ENCODE measurements around the gene KIF13A. TPM values are rescaled to one million over a fixed set of nuclear protein-coding genes. Genes with fewer than 3 reads are reported as not detected.
"Not testable (repeated sequence)": the region's sequence is repeated elsewhere in the genome, so short reads cannot be mapped to it uniquely, and the experiment has no call there.

Gene KIF13A
- total RNA-seq, 2 donors from 2014 or later: 0.10 to 0.46 TPM

- H3K4me1 Mint-ChIP-seq (ENCODE audit: low read depth): no peaks in the 10 kb centered on the region
- peaks cover 0 to 2% of the 10 kb centered on the region in 2 donors for H3K9me3 Mint-ChIP-seq
Observed at GRCh38 chr6:17950095-17950494, 37.3 kb downstream of the KIF13A start.

DNA sequence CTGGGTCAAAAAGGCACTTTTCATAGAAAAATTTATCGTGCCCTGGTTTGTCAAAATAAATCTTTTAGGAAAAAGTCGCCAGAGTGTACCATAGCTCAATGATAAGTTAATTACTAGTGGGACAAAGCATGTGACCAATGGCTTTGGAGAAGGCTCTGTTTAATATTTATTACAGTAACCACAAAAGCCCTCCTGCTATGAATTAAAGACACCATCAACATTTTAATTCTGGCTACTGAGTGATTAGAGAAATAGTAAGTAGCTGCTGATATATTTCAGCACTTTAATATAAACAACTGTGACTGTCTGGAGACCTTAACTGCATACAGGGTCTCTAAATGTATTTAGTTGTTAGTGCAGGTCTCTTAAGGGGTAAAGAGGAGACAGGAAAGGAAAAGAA is 38.3 kb downstream of the KIF13A start:
- DNase-seq: no peak
- no peak for ATAC-seq (replicated peaks in 1 of 2)
- Mint-ChIP-seq H3K27me3 (ENCODE audit: low read depth) (peaks cover 22% of the 10 kb centered on the region), H3K36me3 (ENCODE audit: insufficient read depth in 2 of 2) (peaks cover 0 to 1% of the 10 kb centered on the region in 2 donors), H3K4me1 (ENCODE audit: low read depth) (no peaks in the 10 kb centered on the region), H3K4me3 (no peak overlapping the region), H3K9me3 (peaks cover 0 to 2% of the 10 kb centered on the region in 2 donors), H3K27ac (no peak overlapping the region)

More at GRCh38 chr6:17950095-17950494, 37.3 kb downstream of the KIF13A start:
- ATAC-seq (replicated peaks in 1 of 2): no peak
- Mint-ChIP-seq H3K27me3 (ENCODE audit: low read depth) (peaks cover 18% of the 10 kb centered on the region), H3K4me3 (no peak overlapping the region), H3K27ac (no peak overlapping the region), H3K36me3 (ENCODE audit: insufficient read depth in 2 of 2) (peaks cover 0 to 1% of the 10 kb centered on the region in 2 donors)
- no peak for DNase-seq

DNA sequence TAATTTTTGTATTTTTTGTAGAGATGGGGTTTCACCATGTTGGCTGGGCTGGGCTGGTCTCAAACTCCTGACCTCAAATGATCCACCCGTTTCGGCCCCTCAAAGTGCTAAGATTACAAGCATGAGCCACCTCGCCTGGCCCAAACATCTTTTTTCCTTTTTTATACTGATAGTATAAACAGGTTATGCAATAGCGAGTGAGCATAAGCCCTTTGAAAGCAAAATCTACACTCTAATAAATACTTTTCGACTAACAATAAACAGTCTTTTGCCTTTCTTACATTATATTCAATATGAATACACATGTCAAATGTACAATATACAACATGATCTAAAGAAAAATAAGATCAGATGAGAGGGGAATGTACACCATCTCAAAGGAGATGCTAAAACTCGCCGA is 38.7 kb downstream of the KIF13A start:
- Mint-ChIP-seq H3K36me3 (ENCODE audit: insufficient read depth in 2 of 2) (peaks cover 0 to 1% of the 10 kb centered on the region in 2 donors), H3K4me1 (ENCODE audit: low read depth) (no peaks in the 10 kb centered on the region), H3K27me3 (ENCODE audit: low read depth) (peaks cover 25% of the 10 kb centered on the region), H3K27ac (no peak overlapping the region), H3K4me3 (no peak overlapping the region), H3K9me3 (peaks cover 0 to 2% of the 10 kb centered on the region in 2 donors)
- no peak for ATAC-seq (replicated peaks in 1 of 2)
- no peak for DNase-seq

DNA sequence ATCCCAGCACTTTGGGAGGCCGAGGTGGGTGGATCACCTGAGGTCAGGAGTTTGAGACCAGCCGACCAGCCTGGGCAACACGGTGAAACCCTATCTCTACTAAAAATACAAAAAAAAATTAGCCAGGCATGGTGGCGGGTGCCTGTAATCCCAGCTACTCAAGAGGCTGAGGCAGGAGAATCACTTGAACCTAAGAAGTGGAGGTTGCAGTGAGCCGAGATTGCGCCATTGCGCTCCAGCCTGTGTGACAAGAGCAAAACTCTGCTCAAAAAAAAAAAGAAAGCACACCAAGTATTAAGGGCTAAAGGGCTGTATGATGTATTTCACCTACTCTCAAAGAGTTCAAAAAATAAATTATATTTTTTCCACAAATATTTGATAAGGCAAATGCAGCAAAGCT is 39.9 kb downstream of the KIF13A start:
- not testable (repeated sequence) for H3K27ac Mint-ChIP-seq

GRCh38 chr6:17945575-17945974 is 41.9 kb downstream of the KIF13A start:
- DNase-seq: no peak
- peaks cover 26% of the 10 kb centered on the region for H3K27me3 Mint-ChIP-seq (ENCODE audit: low read depth)
- H3K36me3 Mint-ChIP-seq (ENCODE audit: insufficient read depth in 2 of 2): no peaks in the 10 kb centered on the region
- no peak for ATAC-seq (replicated peaks in 1 of 2)
- no peaks in the 10 kb centered on the region for H3K9me3 Mint-ChIP-seq
- H3K27ac Mint-ChIP-seq: no peak overlapping the region
- no peaks in the 10 kb centered on the region for H3K4me1 Mint-ChIP-seq (ENCODE audit: low read depth)
- H3K4me3 Mint-ChIP-seq: no peak overlapping the region

More for the DNA sequence above, 39.9 kb downstream of the KIF13A start:
- peaks cover 25% of the 10 kb centered on the region for H3K27me3 Mint-ChIP-seq (ENCODE audit: low read depth)
- H3K4me1 Mint-ChIP-seq (ENCODE audit: low read depth); H3K36me3 Mint-ChIP-seq (ENCODE audit: insufficient read depth in 2 of 2); DNase-seq; H3K4me3 Mint-ChIP-seq; H3K9me3 Mint-ChIP-seq; ATAC-seq (replicated peaks in 1 of 2): not testable (repeated sequence)

GRCh38 chr6:17945111-17945510 is 42.3 kb downstream of the KIF13A start:
- H3K4me3 Mint-ChIP-seq: no peak overlapping the region
- no peaks in the 10 kb centered on the region for H3K9me3 Mint-ChIP-seq
- peaks cover 27% of the 10 kb centered on the region for H3K27me3 Mint-ChIP-seq (ENCODE audit: low read depth)
- no peak overlapping the region for H3K27ac Mint-ChIP-seq
- H3K36me3 Mint-ChIP-seq (ENCODE audit: insufficient read depth in 2 of 2): no peaks in the 10 kb centered on the region
- ATAC-seq (replicated peaks in 1 of 2) (no peak), DNase-seq (no peak)
- H3K4me1 Mint-ChIP-seq (ENCODE audit: low read depth): no peaks in the 10 kb centered on the region

DNA sequence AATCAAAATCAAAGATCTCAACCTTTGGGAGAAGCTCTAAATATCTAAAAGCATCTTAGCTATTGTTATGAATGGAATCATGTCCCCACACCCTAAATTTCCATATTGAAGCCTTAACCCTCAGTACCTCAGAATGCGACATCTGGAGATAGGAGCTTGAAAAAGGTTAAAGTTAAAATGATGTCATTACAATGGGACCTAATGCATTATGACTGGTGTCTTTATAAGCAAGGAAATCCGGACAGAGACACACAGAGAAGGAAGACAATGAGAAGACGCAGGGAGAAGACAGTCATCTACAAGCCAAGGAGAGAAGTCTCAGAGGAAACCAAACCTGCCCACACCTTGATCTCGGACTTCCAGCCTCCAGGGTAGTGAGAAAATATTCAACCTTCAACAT is 46.1 kb downstream of the KIF13A start:
- ATAC-seq (replicated peaks in 1 of 2) (no peak), DNase-seq (no peak)

GRCh38 chr6:17940151-17940792 is 47.2 kb downstream of the KIF13A start:
- H3K27me3 Mint-ChIP-seq (ENCODE audit: low read depth): peaks cover 46% of the 10 kb centered on the region
- no peak for DNase-seq

More for the DNA sequence above, 46.1 kb downstream of the KIF13A start:
- Mint-ChIP-seq H3K27ac (no peak overlapping the region), H3K4me3 (no peak overlapping the region), H3K36me3 (ENCODE audit: insufficient read depth in 2 of 2) (no peaks in the 10 kb centered on the region), H3K4me1 (ENCODE audit: low read depth) (no peaks in the 10 kb centered on the region), H3K27me3 (ENCODE audit: low read depth) (peaks cover 44% of the 10 kb centered on the region), H3K9me3 (no peaks in the 10 kb centered on the region)

DNA sequence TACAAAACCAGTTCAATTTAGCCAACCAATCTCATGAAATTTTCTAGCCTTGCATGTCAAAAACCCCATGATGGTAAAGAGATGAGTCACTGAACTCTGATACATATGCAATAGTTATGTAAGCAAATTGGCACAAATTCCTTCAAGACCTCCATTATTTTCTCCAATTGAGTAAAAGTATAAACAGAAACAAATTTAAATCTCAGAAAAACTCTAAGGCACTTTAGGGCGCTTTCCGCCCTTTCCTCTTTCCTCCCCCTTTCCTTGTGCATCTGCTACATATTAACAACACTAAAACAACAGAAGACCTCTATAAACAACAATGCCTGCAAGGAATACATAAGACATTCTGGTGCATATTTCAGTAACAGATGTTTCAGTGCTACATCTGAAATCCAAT is 48.5 kb downstream of the KIF13A start:
- peaks cover 39% of the 10 kb centered on the region for H3K27me3 Mint-ChIP-seq (ENCODE audit: low read depth)
- ATAC-seq (replicated peaks in 1 of 2) (no peak), DNase-seq (no peak)
- H3K36me3 Mint-ChIP-seq (ENCODE audit: insufficient read depth in 2 of 2): no peaks in the 10 kb centered on the region
- H3K4me1 Mint-ChIP-seq (ENCODE audit: low read depth): no peaks in the 10 kb centered on the region
- H3K4me3 Mint-ChIP-seq: no peak overlapping the region
- H3K27ac Mint-ChIP-seq: no peak overlapping the region
- H3K9me3 Mint-ChIP-seq: no peaks in the 10 kb centered on the region

More at GRCh38 chr6:17940151-17940792, 47.2 kb downstream of the KIF13A start:
- no peak overlapping the region for H3K27ac Mint-ChIP-seq
- no peaks in the 10 kb centered on the region for H3K9me3 Mint-ChIP-seq
- no peaks in the 10 kb centered on the region for H3K36me3 Mint-ChIP-seq (ENCODE audit: insufficient read depth in 2 of 2)
- no peaks in the 10 kb centered on the region for H3K4me1 Mint-ChIP-seq (ENCODE audit: low read depth)
- no peak for ATAC-seq (replicated peaks in 1 of 2)
- no peak overlapping the region for H3K4me3 Mint-ChIP-seq

GRCh38 chr6:17935188-17936149 is 52.0 kb downstream of the KIF13A start:
- ATAC-seq (replicated peaks in 1 of 2) (no peak), DNase-seq (no peak)
- Mint-ChIP-seq H3K4me1 (ENCODE audit: low read depth) (no peaks in the 10 kb centered on the region), H3K9me3 (no peaks in the 10 kb centered on the region), H3K4me3 (no peak overlapping the region), H3K27me3 (ENCODE audit: low read depth) (peaks cover 44% of the 10 kb centered on the region), H3K36me3 (ENCODE audit: insufficient read depth in 2 of 2) (no peaks in the 10 kb centered on the region), H3K27ac (no peak overlapping the region)

- Mint-ChIP-seq H3K27me3 (ENCODE audit: low read depth) (peaks cover 40% of the 10 kb centered on the region), H3K36me3 (ENCODE audit: insufficient read depth in 2 of 2) (no peaks in the 10 kb centered on the region), H3K9me3 (no peaks in the 10 kb centered on the region), H3K4me3 (no peak overlapping the region), H3K4me1 (ENCODE audit: low read depth) (no peaks in the 10 kb centered on the region), H3K27ac (no peak overlapping the region)
- DNase-seq (no peak), ATAC-seq (replicated peaks in 1 of 2) (no peak)
Observed at GRCh38 chr6:17933716-17934115, 53.7 kb downstream of the KIF13A start.

DNA sequence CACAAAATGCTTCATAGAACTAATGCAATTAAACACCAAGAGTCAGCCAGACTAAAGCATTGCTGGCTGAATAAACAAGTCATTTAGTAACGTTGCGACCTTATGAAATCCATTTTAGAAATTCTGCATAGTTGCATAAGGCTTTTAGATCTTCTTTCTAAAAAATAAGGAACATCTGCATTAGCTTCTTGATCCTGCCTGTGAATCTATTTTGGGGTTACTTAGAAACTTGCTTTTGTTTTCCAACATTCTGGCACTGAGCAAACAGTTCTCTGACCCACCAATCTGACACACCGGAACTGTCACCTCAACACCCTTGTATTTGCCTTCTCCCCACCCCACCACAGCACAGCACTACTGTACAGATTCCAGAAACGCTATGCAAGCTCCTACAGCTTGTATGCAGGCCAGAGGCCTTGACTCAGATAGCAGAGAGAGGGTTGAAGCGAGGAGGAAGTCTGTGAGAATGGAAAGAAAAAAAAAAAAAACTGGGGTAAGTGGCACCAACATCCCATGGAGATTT is 55.0 kb downstream of the KIF13A start:
- no peak overlapping the region for H3K4me3 Mint-ChIP-seq
- DNase-seq: no peak
- peaks cover 36% of the 10 kb centered on the region for H3K27me3 Mint-ChIP-seq (ENCODE audit: low read depth)
- no peak overlapping the region for H3K27ac Mint-ChIP-seq
- no peaks in the 10 kb centered on the region for H3K4me1 Mint-ChIP-seq (ENCODE audit: low read depth)
- ATAC-seq (replicated peaks in 1 of 2): no peak
- no peaks in the 10 kb centered on the region for H3K36me3 Mint-ChIP-seq (ENCODE audit: insufficient read depth in 2 of 2)
- H3K9me3 Mint-ChIP-seq: no peaks in the 10 kb centered on the region

DNA sequence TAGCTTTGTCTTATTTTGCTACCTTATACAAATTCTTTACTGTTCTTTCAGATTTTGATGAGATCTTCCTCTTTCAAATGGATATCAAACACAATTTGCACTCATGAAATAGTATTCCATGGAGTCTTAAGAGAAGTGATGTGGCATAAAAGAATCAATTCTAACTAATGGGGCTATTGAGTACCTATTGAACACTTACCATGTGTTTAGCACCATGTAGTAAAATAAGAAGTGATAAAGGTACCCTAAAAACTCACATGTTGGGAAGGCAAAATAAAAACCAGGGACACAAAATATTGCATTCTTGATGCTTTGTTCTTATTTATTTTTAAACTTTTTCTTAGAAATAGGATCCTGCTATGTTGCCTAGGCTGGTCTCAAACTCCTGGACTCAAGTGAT is 56.2 kb downstream of the KIF13A start:
- Mint-ChIP-seq H3K27me3 (ENCODE audit: low read depth) (peaks cover 28% of the 10 kb centered on the region), H3K36me3 (ENCODE audit: insufficient read depth in 2 of 2) (no peaks in the 10 kb centered on the region), H3K4me1 (ENCODE audit: low read depth) (no peaks in the 10 kb centered on the region), H3K27ac (no peak overlapping the region), H3K4me3 (no peak overlapping the region), H3K9me3 (no peaks in the 10 kb centered on the region)
- DNase-seq (no peak), ATAC-seq (replicated peaks in 1 of 2) (no peak)
